WTC11 (cell line): ENCODE measurements around the gene SYT8. TPM values are rescaled to one million over a fixed set of nuclear protein-coding genes. Genes with fewer than 3 reads are reported as not detected.

Experiments
- ATAC-seq: fragments of 200-7000 bp; cut with Tn5 transposase; 2 replicates; pipeline ENCODE4 v1.10.0; 2021; ENCODE audit warnings: mild to moderate bottlenecking, moderate library complexity
- CTCF ChIA-PET: fragments of 300-600 bp; sonication (Branson Sonifier 250); formaldehyde crosslinking; loops from one replicate; lab custom pipeline; 2021; ENCODE audit warnings: antibody characterized with exemption; lab: Charles Lee
- POLR2A ChIA-PET: fragments of 350-600 bp; sonication (Branson Sonifier 250); formaldehyde crosslinking; loops from one replicate; lab custom pipeline; 2021; ENCODE audit warnings: antibody characterized with exemption; lab: Charles Lee
- DNase-seq: peaks from one replicate; pipeline ENCODE4 v3.0.0; 2021; ENCODE audit warnings: low spot score
- H3K27ac Mint-ChIP-seq: 2 replicates; pipeline ENCODE4 v1.8.0; 2021; ENCODE audit warnings: mixed read lengths
- H3K27me3 Mint-ChIP-seq: 2 replicates; pipeline ENCODE4 v1.8.0; 2021; ENCODE audit warnings: low read depth, mild to moderate bottlenecking, moderate library complexity, mixed read lengths
- H3K36me3 Mint-ChIP-seq: 2 replicates; pipeline ENCODE4 v1.8.0; 2021; ENCODE audit warnings: mixed read lengths
- H3K4me1 Mint-ChIP-seq: 2 replicates; pipeline ENCODE4 v1.8.0; 2022; ENCODE audit warnings: mixed read lengths
- H3K4me3 Mint-ChIP-seq: 2 replicates; pipeline ENCODE4 v1.8.0; 2021; ENCODE audit warnings: mild to moderate bottlenecking, moderate library complexity, mixed read lengths
- H3K9me3 Mint-ChIP-seq: 2 replicates; pipeline ENCODE4 v1.8.0; 2021; ENCODE audit warnings: mixed read lengths
- FOXP1 ChIP-seq: sonication (generic); formaldehyde crosslinking; IDR thresholded peaks from 2 replicates; pipeline ENCODE4 v1.8.0; 2022; ENCODE audit warnings: missing genetic modification reagents, mild to moderate bottlenecking, moderate library complexity, borderline replicate concordance
- HMGA2 ChIP-seq: fragments of 250-450 bp; sonication (Bioruptor Pico); IDR thresholded peaks from 2 replicates; pipeline ENCODE4 v1.4.0; 2021; ENCODE audit warnings: mild to moderate bottlenecking, moderate library complexity
- HMGXB4 ChIP-seq: sonication (generic); formaldehyde crosslinking; IDR thresholded peaks from 2 replicates; pipeline ENCODE4 v1.8.1; 2023; ENCODE audit warnings: mild to moderate bottlenecking, moderate library complexity, missing genetic modification reagents
- IRF2 ChIP-seq: sonication (generic); formaldehyde crosslinking; IDR thresholded peaks from 2 replicates; pipeline ENCODE4 v1.8.0; 2022; ENCODE audit warnings: low read depth, missing genetic modification reagents, borderline replicate concordance
- JUN ChIP-seq: sonication (generic); formaldehyde crosslinking; IDR thresholded peaks from 2 replicates; pipeline ENCODE4 v1.8.0; 2023; ENCODE audit warnings: mild to moderate bottlenecking, missing genetic modification reagents
- MAX ChIP-seq: sonication (generic); formaldehyde crosslinking; IDR thresholded peaks from 2 replicates; pipeline ENCODE4 v1.8.0; 2022; ENCODE audit warnings: mild to moderate bottlenecking, missing genetic modification reagents
- MXD4 ChIP-seq: fragments of 250-450 bp; sonication (Bioruptor Pico); IDR thresholded peaks from 2 replicates; pipeline ENCODE4 v1.8.0; 2021; ENCODE audit warnings: mild to moderate bottlenecking, moderate library complexity, borderline replicate concordance
- SMAD3 ChIP-seq: sonication (generic); formaldehyde crosslinking; IDR thresholded peaks from 2 replicates; pipeline ENCODE4 v1.8.0; 2022; ENCODE audit warnings: missing genetic modification reagents, mild to moderate bottlenecking, borderline replicate concordance
- TEAD4 ChIP-seq: sonication (generic); formaldehyde crosslinking; IDR thresholded peaks from 2 replicates; pipeline ENCODE4 v1.8.0; 2022; ENCODE audit warnings: mild to moderate bottlenecking, missing genetic modification reagents
- ZNF121 ChIP-seq: sonication (generic); formaldehyde crosslinking; IDR thresholded peaks from 2 replicates; pipeline ENCODE4 v1.8.0; 2023; ENCODE audit warnings: missing genetic modification reagents
- ZNF138 ChIP-seq: sonication (generic); formaldehyde crosslinking; conservative IDR thresholded peaks from 2 replicates; pipeline ENCODE4 v1.8.1; 2022; ENCODE audit warnings: mild to moderate bottlenecking, moderate library complexity, missing genetic modification reagents
- ZNF396 ChIP-seq: fragments of 250-450 bp; sonication (Bioruptor Pico); IDR thresholded peaks from 2 replicates; pipeline ENCODE4 v1.8.0; 2021; ENCODE audit warnings: mild to moderate bottlenecking, moderate library complexity, borderline replicate concordance
- ZNF423 ChIP-seq: fragments of 250-450 bp; sonication (Bioruptor Pico); IDR thresholded peaks from 2 replicates; pipeline ENCODE4 v2.1.2; 2022; ENCODE audit warnings: mild to moderate bottlenecking, moderate library complexity
- total RNA-seq: library from RNA; stranded (reverse); gene quantifications from 3 replicates; pipeline ENCODE4 v1.2.3, GENCODE V29; 2021
- TF ChIP-seq, protein P1 (sequence below): sonication (generic); formaldehyde crosslinking; IDR thresholded peaks from 2 replicates; pipeline ENCODE4 v1.8.1; 2023; ENCODE audit warnings: mild to moderate bottlenecking, missing genetic modification reagents
- TF ChIP-seq, protein P2 (sequence below): sonication (generic); formaldehyde crosslinking; IDR thresholded peaks from 2 replicates; pipeline ENCODE4 v1.8.1; 2023; ENCODE audit warnings: mild to moderate bottlenecking, missing genetic modification reagents, moderate library complexity
- TF ChIP-seq, protein P3 (sequence below): sonication (generic); formaldehyde crosslinking; IDR thresholded peaks from 2 replicates; pipeline ENCODE4 v1.8.0; 2023; ENCODE audit warnings: missing genetic modification reagents, mild to moderate bottlenecking, borderline replicate concordance
- TF ChIP-seq, protein P4 (sequence below): sonication (generic); formaldehyde crosslinking; IDR thresholded peaks from 2 replicates; pipeline ENCODE4 v1.8.0; 2022; ENCODE audit warnings: mild to moderate bottlenecking, missing genetic modification reagents

Gene SYT8
- total RNA-seq, 1 experiment from 2014 or later, result 0.37 TPM

DNA sequence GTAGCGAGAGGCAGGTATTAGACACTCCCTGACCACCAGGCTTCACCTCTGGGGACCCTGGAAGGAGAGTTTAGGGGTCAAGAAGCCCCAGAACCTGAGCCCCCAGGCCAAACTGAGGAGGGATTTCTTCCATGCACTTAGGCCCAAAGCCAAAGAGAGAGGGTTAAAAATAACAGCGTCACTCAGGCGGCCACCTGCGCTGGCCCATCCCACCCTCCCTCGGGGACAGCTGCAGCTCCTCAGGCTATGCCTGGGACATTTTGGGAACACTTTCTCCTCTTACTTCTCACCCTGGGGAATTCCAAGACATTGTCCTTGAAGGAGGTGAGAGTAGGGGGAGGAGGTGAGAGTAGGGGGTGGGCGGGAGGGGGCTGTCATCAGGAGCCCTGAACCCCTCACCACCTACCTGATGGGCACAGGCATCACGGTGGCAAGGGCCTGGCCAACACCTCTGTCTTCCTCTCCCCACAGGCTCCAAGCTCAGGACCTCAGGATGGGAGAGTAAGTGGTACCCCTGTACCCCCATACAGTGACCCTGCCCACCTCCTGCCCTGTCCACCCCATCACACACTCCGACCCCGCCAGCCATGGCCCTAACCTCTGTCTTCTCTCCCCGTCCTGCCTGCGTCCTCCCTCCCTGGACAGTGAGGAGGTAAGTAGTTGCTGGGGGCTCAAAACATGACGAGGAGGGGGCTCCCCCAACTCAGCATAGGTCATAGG lies 4.6 kb downstream of the SYT8 start:
- ATAC-seq (no peak), DNase-seq (no peak)
- H3K4me3 Mint-ChIP-seq, result no peak overlapping the region
- no peaks in the 10 kb centered on the region for H3K36me3 Mint-ChIP-seq
- ChIA-PET CTCF (interaction anchor here (0.8 to 1.5 kb wide), 4 partner anchors 37 to 312 kb away, joined by 3 to 16 read pairs (median 8); no protein-coding TSS in a partner anchor), POLR2A (no interaction called here)
- H3K9me3 Mint-ChIP-seq, result no peaks in the 10 kb centered on the region
- H3K4me1 Mint-ChIP-seq, result no peaks in the 10 kb centered on the region
- no peak overlapping the region for H3K27ac Mint-ChIP-seq
- no peak for TF ChIP-seq HMGXB4 (CRISPR knock-in tag)
- TF ChIP-seq, protein P1, sequence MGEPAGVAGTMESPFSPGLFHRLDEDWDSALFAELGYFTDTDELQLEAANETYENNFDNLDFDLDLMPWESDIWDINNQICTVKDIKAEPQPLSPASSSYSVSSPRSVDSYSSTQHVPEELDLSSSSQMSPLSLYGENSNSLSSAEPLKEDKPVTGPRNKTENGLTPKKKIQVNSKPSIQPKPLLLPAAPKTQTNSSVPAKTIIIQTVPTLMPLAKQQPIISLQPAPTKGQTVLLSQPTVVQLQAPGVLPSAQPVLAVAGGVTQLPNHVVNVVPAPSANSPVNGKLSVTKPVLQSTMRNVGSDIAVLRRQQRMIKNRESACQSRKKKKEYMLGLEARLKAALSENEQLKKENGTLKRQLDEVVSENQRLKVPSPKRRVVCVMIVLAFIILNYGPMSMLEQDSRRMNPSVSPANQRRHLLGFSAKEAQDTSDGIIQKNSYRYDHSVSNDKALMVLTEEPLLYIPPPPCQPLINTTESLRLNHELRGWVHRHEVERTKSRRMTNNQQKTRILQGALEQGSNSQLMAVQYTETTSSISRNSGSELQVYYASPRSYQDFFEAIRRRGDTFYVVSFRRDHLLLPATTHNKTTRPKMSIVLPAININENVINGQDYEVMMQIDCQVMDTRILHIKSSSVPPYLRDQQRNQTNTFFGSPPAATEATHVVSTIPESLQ (CRISPR knock-in tag), result no peak
- TF ChIP-seq MXD4, result no peak
- TF ChIP-seq IRF2 (CRISPR knock-in tag), result no peak
- TF ChIP-seq, protein P2, sequence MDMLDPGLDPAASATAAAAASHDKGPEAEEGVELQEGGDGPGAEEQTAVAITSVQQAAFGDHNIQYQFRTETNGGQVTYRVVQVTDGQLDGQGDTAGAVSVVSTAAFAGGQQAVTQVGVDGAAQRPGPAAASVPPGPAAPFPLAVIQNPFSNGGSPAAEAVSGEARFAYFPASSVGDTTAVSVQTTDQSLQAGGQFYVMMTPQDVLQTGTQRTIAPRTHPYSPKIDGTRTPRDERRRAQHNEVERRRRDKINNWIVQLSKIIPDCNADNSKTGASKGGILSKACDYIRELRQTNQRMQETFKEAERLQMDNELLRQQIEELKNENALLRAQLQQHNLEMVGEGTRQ (CRISPR knock-in tag), result no peak
- no peak for TF ChIP-seq ZNF396
- TF ChIP-seq TEAD4 (CRISPR knock-in tag), result no peak
- TF ChIP-seq JUN (CRISPR knock-in tag), result no peak
- TF ChIP-seq SMAD3 (CRISPR knock-in tag), result no peak
- no peak for TF ChIP-seq ZNF138 (CRISPR knock-in tag)
- TF ChIP-seq FOXP1 (CRISPR knock-in tag), result no peak
- TF ChIP-seq MAX (CRISPR knock-in tag), result no peak
- no peak for TF ChIP-seq ZNF423 (CRISPR knock-in tag)
- TF ChIP-seq, protein P3, sequence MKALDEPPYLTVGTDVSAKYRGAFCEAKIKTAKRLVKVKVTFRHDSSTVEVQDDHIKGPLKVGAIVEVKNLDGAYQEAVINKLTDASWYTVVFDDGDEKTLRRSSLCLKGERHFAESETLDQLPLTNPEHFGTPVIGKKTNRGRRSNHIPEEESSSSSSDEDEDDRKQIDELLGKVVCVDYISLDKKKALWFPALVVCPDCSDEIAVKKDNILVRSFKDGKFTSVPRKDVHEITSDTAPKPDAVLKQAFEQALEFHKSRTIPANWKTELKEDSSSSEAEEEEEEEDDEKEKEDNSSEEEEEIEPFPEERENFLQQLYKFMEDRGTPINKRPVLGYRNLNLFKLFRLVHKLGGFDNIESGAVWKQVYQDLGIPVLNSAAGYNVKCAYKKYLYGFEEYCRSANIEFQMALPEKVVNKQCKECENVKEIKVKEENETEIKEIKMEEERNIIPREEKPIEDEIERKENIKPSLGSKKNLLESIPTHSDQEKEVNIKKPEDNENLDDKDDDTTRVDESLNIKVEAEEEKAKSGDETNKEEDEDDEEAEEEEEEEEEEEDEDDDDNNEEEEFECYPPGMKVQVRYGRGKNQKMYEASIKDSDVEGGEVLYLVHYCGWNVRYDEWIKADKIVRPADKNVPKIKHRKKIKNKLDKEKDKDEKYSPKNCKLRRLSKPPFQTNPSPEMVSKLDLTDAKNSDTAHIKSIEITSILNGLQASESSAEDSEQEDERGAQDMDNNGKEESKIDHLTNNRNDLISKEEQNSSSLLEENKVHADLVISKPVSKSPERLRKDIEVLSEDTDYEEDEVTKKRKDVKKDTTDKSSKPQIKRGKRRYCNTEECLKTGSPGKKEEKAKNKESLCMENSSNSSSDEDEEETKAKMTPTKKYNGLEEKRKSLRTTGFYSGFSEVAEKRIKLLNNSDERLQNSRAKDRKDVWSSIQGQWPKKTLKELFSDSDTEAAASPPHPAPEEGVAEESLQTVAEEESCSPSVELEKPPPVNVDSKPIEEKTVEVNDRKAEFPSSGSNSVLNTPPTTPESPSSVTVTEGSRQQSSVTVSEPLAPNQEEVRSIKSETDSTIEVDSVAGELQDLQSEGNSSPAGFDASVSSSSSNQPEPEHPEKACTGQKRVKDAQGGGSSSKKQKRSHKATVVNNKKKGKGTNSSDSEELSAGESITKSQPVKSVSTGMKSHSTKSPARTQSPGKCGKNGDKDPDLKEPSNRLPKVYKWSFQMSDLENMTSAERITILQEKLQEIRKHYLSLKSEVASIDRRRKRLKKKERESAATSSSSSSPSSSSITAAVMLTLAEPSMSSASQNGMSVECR (CRISPR knock-in tag), result no peak
- TF ChIP-seq, protein P4, sequence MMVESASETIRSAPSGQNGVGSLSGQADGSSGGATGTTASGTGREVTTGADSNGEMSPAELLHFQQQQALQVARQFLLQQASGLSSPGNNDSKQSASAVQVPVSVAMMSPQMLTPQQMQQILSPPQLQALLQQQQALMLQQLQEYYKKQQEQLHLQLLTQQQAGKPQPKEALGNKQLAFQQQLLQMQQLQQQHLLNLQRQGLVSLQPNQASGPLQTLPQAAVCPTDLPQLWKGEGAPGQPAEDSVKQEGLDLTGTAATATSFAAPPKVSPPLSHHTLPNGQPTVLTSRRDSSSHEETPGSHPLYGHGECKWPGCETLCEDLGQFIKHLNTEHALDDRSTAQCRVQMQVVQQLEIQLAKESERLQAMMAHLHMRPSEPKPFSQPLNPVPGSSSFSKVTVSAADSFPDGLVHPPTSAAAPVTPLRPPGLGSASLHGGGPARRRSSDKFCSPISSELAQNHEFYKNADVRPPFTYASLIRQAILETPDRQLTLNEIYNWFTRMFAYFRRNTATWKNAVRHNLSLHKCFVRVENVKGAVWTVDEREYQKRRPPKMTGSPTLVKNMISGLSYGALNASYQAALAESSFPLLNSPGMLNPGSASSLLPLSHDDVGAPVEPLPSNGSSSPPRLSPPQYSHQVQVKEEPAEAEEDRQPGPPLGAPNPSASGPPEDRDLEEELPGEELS (CRISPR knock-in tag), result no peak
- TF ChIP-seq HMGA2 (CRISPR knock-in tag), result no peak
- no peak for TF ChIP-seq ZNF121 (CRISPR knock-in tag)
- H3K27me3 Mint-ChIP-seq, result no peaks in the 10 kb centered on the region
